HG03354 (cell line): ENCODE measurements around the gene DTWD2.
"Not testable (repeated sequence)": the region's sequence is repeated elsewhere in the genome, so short reads cannot be mapped to it uniquely, and the experiment has no call there.

ENCODE experiments used
- ATAC-seq: cut with Tn5 transposase; IDR thresholded peaks from one replicate; pipeline ENCODE4 v1.9.1; 2021; ENCODE audit warnings: mild to moderate bottlenecking; ENCODE audit not compliant: unreplicated experiment, poor library complexity, severe bottlenecking

Gene DTWD2

GRCh38 chr5:118999696-119000095, 11.3 kb upstream of the DTWD2 start:
- ATAC-seq = no peak

- ATAC-seq = not testable (repeated sequence)
Measured at GRCh38 chr5:118998861-118999260, 10.5 kb upstream of the DTWD2 start.

GRCh38 chr5:118996098-118996497, 7.8 kb upstream of the DTWD2 start:
- ATAC-seq = no peak

- ATAC-seq = no peak
Measured at GRCh38 chr5:118994595-118994994, 6.2 kb upstream of the DTWD2 start.

- ATAC-seq = not testable (repeated sequence)
Measured at GRCh38 chr5:118993118-118993517, 4.8 kb upstream of the DTWD2 start.

- not testable (repeated sequence) for ATAC-seq
Measured at GRCh38 chr5:118992055-118992454, 3.7 kb upstream of the DTWD2 start.

- ATAC-seq = no peak
Measured at GRCh38 chr5:118990582-118990981, 2.2 kb upstream of the DTWD2 start.

GRCh38 chr5:118989816-118990215, 1.5 kb upstream of the DTWD2 start:
- no peak for ATAC-seq

GRCh38 chr5:118988866-118989180, 476 bp upstream of the DTWD2 start:
- ATAC-seq = no peak

GRCh38 chr5:118984602-118985001, 3.7 kb downstream of the DTWD2 start:
- ATAC-seq = no peak

GRCh38 chr5:118981783-118982182, 6.6 kb downstream of the DTWD2 start:
- no peak for ATAC-seq

GRCh38 chr5:118980438-118980837, 7.9 kb downstream of the DTWD2 start:
- ATAC-seq = no peak

GRCh38 chr5:118980017-118980416, 8.3 kb downstream of the DTWD2 start:
- ATAC-seq = no peak

- not testable (repeated sequence) for ATAC-seq
Measured at GRCh38 chr5:118973779-118974445, 14.4 kb downstream of the DTWD2 start.

- no peak for ATAC-seq
Measured at GRCh38 chr5:118968925-118969375, 19.4 kb downstream of the DTWD2 start.

- no peak for ATAC-seq
Measured at GRCh38 chr5:118968406-118968911, 19.9 kb downstream of the DTWD2 start.

GRCh38 chr5:118967059-118967508, 21.3 kb downstream of the DTWD2 start:
- ATAC-seq = no peak

- ATAC-seq = no peak
Measured at GRCh38 chr5:118965890-118966289, 22.5 kb downstream of the DTWD2 start.

- not testable (repeated sequence) for ATAC-seq
Measured at GRCh38 chr5:118964970-118965369, 23.4 kb downstream of the DTWD2 start.

GRCh38 chr5:118964388-118964787, 24.0 kb downstream of the DTWD2 start:
- not testable (repeated sequence) for ATAC-seq

- no peak for ATAC-seq
Measured at GRCh38 chr5:118963169-118963568, 25.2 kb downstream of the DTWD2 start.

GRCh38 chr5:118960557-118960956, 27.8 kb downstream of the DTWD2 start:
- ATAC-seq = no peak
